ENCODE results near the gene CDC42BPB.

CDC42BPB gene

DNA sequence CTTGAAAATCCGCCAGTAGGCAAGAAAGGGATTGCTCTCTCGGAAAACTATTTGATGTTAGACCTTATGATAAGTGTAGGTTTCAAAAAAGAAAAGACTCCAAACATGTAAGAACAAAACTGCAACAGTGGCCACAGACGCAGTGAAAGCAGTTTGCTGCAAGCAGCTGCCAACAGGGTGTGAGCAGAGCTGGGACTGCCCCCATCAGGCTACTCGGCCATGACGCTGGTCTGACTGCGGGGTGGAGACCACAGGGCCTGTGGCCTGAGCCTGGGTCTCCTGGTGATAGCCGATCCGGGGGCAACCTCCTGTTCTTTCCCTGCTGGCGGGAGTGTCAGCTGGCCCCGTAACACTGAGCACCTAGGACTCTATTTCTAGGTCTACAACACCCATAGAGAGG lies 71.7 kb downstream of the CDC42BPB start:
- Histone ChIP-seq H2AFZ (ENCODE audit: low read depth, low read length, severe bottlenecking) (no peak overlapping the region), H3F3A (ENCODE audit: insufficient read depth) (no peaks in the 10 kb centered on the region), H3K79me2 (ENCODE audit: insufficient read depth, low read length) (no peaks in the 10 kb centered on the region), H3K9ac (ENCODE audit: low read length) (no peak overlapping the region), H4K20me1 (ENCODE audit: low read depth, low read length) (no peaks in the 10 kb centered on the region), H3K27me3 (ENCODE audit: low read length) (no peaks in the 10 kb centered on the region), H3K9me3 (ENCODE audit: insufficient read depth, low read length) (no peaks in the 10 kb centered on the region; the same call in 1 of the 2 replicates), H3K36me3 (ENCODE audit: low read length) (no peaks in the 10 kb centered on the region), H3K4me2 (ENCODE audit: low read depth, low read length, poor library complexity, severe bottlenecking) (no peak overlapping the region), H3K9me2 (replicated peaks; ENCODE audit: insufficient read depth, low read length) (no peaks in the 10 kb centered on the region), H3K27ac (ENCODE audit: low read depth, low read length) (no peak overlapping the region), H3K4me3 (ENCODE audit: insufficient read depth, low read length, poor library complexity, severe bottlenecking) (no peak overlapping the region)
- TF ChIP-seq, protein P1, sequence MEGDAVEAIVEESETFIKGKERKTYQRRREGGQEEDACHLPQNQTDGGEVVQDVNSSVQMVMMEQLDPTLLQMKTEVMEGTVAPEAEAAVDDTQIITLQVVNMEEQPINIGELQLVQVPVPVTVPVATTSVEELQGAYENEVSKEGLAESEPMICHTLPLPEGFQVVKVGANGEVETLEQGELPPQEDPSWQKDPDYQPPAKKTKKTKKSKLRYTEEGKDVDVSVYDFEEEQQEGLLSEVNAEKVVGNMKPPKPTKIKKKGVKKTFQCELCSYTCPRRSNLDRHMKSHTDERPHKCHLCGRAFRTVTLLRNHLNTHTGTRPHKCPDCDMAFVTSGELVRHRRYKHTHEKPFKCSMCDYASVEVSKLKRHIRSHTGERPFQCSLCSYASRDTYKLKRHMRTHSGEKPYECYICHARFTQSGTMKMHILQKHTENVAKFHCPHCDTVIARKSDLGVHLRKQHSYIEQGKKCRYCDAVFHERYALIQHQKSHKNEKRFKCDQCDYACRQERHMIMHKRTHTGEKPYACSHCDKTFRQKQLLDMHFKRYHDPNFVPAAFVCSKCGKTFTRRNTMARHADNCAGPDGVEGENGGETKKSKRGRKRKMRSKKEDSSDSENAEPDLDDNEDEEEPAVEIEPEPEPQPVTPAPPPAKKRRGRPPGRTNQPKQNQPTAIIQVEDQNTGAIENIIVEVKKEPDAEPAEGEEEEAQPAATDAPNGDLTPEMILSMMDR (IDR thresholded peaks at IDR 0.05; ENCODE audit: insufficient read depth, low read length, poor library complexity, severe bottlenecking), result no peak
- TF ChIP-seq EZH2phosphoT487 (conservative IDR thresholded peaks at IDR 0.05; ENCODE audit: low read length), result no peak

DNA sequence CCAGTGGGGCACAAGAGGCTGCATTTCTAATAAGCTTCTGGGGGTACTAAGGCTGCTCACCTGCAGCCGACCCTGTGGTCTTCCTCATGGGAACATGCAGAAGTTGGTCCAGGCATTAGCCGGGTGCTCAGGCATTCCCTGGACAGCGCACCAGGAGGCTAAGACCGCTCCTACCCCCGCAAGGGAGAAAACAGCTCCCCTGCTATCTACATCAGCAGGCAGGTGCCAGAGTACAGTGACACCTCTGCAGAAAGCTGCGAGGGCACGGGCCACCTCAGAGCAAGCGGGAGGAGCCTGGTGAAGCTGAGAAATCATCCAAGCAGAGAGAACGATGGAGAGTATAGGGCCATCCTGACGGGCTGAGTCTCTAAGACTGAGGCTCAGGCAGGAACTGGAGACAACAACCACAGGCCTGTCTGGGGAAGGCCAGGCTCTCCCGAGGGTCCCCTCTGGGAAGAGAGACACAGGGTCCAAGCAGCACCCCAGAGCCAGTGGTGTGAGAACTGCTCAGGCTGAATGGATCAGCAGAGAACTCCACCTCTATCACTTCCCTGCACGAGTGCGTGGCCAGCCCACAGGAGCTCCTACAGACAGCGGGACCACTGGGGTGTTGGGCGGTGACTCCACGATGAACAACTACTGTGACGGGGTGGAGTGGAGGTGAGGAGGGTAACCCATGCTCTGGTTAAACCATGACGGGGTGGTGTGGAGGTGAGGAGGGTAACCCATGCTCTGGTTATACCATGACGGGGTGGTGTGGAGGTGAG lies 72.8 kb downstream of the CDC42BPB start:
- Histone ChIP-seq H3K36me3 (ENCODE audit: low read length) (no peaks in the 10 kb centered on the region), H2AFZ (ENCODE audit: low read depth, low read length, severe bottlenecking) (no peak overlapping the region), H3K27me3 (ENCODE audit: low read length) (no peaks in the 10 kb centered on the region), H3K4me2 (ENCODE audit: low read depth, low read length, poor library complexity, severe bottlenecking) (no peak overlapping the region), H3K27ac (ENCODE audit: low read depth, low read length) (no peak overlapping the region), H3K9ac (ENCODE audit: low read length) (no peak overlapping the region), H3K79me2 (ENCODE audit: insufficient read depth, low read length) (no peaks in the 10 kb centered on the region), H4K20me1 (ENCODE audit: low read depth, low read length) (no peaks in the 10 kb centered on the region), H3K9me2 (replicated peaks; ENCODE audit: insufficient read depth, low read length) (no peaks in the 10 kb centered on the region), H3K9me3 (ENCODE audit: insufficient read depth, low read length) (no peaks in the 10 kb centered on the region; the same call in 1 of the 2 replicates), H3F3A (ENCODE audit: insufficient read depth) (no peaks in the 10 kb centered on the region), H3K4me3 (ENCODE audit: insufficient read depth, low read length, poor library complexity, severe bottlenecking) (no peak overlapping the region)
- TF ChIP-seq, protein P1 (IDR thresholded peaks at IDR 0.05; ENCODE audit: insufficient read depth, low read length, poor library complexity, severe bottlenecking), result no peak
- no peak for TF ChIP-seq EZH2phosphoT487 (conservative IDR thresholded peaks at IDR 0.05; ENCODE audit: low read length)

DNA sequence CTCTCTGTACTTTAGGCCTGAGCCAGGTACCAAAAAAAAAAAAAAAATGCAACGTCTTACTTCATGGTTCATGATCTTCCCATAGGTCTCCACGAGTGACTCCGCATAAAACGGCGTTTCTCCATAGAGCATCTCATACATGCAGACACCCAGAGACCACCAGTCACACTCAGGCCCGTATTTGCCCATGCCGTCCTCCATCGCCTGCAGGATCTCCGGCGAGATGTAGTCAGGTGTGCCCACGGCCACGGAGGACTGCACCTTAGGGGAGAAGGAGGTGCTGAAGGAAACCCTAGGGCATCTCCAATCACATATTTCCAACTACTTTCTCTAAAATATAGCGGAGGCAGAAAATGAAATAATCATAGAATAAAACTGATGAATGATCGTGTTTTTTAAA lies 73.9 kb downstream of the CDC42BPB start:
- TF ChIP-seq EZH2phosphoT487 (conservative IDR thresholded peaks at IDR 0.05; ENCODE audit: low read length), result no peak
- TF ChIP-seq, protein P1 (IDR thresholded peaks at IDR 0.05; ENCODE audit: insufficient read depth, low read length, poor library complexity, severe bottlenecking), result no peak
- H4K20me1 ChIP-seq (ENCODE audit: low read depth, low read length), result no peaks in the 10 kb centered on the region
- H2AFZ ChIP-seq (ENCODE audit: low read depth, low read length, severe bottlenecking), result no peak overlapping the region
- H3K4me3 ChIP-seq (ENCODE audit: insufficient read depth, low read length, poor library complexity, severe bottlenecking), result no peak overlapping the region
- no peaks in the 10 kb centered on the region for H3K79me2 ChIP-seq (ENCODE audit: insufficient read depth, low read length)
- no peak overlapping the region for H3K9ac ChIP-seq (ENCODE audit: low read length)
- no peaks in the 10 kb centered on the region for H3K9me2 ChIP-seq (replicated peaks; ENCODE audit: insufficient read depth, low read length)
- H3K9me3 ChIP-seq (ENCODE audit: insufficient read depth, low read length), result no peaks in the 10 kb centered on the region; the same call in 1 of the 2 replicates
- H3F3A ChIP-seq (ENCODE audit: insufficient read depth), result no peaks in the 10 kb centered on the region
- H3K27me3 ChIP-seq (ENCODE audit: low read length), result no peaks in the 10 kb centered on the region
- H3K4me2 ChIP-seq (ENCODE audit: low read depth, low read length, poor library complexity, severe bottlenecking), result no peak overlapping the region
- no peaks in the 10 kb centered on the region for H3K36me3 ChIP-seq (ENCODE audit: low read length)
- H3K27ac ChIP-seq (ENCODE audit: low read depth, low read length), result no peak overlapping the region

Measured in SU-DHL-6 (cell line).